Measurements from ENCODE around the gene COL8A2.

DNA sequence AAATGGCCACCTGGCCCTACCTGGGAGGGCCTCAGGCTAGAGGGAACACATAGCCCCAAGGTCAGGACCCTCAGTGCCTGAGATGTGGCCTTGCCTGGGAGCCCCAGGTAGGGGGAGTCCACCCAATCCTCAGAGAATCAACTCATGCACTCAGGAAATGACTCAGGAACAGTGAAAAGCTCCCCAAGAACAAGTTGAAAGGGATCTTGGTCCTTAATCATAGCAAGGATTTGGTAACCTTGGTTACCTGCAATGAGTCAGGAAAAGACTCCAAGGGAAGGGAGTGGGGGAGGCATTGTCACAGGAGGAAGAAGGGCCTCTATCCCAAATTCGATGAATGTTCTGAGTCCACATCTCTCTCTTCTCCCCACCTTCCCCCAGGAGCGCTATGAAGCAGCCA is 48.0 kb upstream of the COL8A2 start:
- TF ChIP-seq POLR2AphosphoS5 (IDR thresholded peaks at IDR 0.05) (no peak), EP300 (conservative IDR thresholded peaks at IDR 0.05; ENCODE audit: poor library complexity, severe bottlenecking) (no peak), EZH2 (IDR thresholded peaks at IDR 0.05; ENCODE audit: borderline replicate concordance, insufficient read depth, low read length, poor library complexity, severe bottlenecking) (no peak), MXI1 (conservative IDR thresholded peaks at IDR 0.05; ENCODE audit: poor library complexity, severe bottlenecking) (no peak)
- TF ChIP-seq, protein P1, sequence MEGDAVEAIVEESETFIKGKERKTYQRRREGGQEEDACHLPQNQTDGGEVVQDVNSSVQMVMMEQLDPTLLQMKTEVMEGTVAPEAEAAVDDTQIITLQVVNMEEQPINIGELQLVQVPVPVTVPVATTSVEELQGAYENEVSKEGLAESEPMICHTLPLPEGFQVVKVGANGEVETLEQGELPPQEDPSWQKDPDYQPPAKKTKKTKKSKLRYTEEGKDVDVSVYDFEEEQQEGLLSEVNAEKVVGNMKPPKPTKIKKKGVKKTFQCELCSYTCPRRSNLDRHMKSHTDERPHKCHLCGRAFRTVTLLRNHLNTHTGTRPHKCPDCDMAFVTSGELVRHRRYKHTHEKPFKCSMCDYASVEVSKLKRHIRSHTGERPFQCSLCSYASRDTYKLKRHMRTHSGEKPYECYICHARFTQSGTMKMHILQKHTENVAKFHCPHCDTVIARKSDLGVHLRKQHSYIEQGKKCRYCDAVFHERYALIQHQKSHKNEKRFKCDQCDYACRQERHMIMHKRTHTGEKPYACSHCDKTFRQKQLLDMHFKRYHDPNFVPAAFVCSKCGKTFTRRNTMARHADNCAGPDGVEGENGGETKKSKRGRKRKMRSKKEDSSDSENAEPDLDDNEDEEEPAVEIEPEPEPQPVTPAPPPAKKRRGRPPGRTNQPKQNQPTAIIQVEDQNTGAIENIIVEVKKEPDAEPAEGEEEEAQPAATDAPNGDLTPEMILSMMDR (IDR thresholded peaks at IDR 0.05; ENCODE audit: poor library complexity, severe bottlenecking) = no peak

All from neural cell (in vitro differentiated cells).